HCT116 (cell line): ENCODE data around the gene IL36G. TPM values are rescaled to one million over a fixed set of nuclear protein-coding genes. Genes with fewer than 3 reads are reported as not detected.

Source experiments
- ATAC-seq: fragments of 200-7000 bp; cut with Tn5 transposase; 2 replicates; pipeline ENCODE4 v1.9.1; 2020; ENCODE audit warnings: mild to moderate bottlenecking, moderate library complexity
- BruUV-seq: library from RNA; stranded (reverse); fragments of 400-500 nt; replicated peaks from 2 replicates; lab custom pipeline; 2021; lab: Mats Ljungman, UMichigan
- CTCF ChIA-PET: fragments of 300-600 bp; sonication (Branson Sonifier 250); formaldehyde crosslinking; loops from one replicate; lab custom pipeline; 2021; ENCODE audit warnings: antibody characterized with exemption; lab: Charles Lee
- POLR2A ChIA-PET: fragments of 300-600, 350-600 bp; sonication (Branson Sonifier 250); formaldehyde crosslinking; loops from one replicate; lab custom pipeline; 2021; ENCODE audit warnings: antibody characterized with exemption; lab: Charles Lee
- RAD21 ChIA-PET, 2 experiments: fragments of 300-600 bp; sonication (Branson Sonifier 250); formaldehyde crosslinking; loops; one replicate each; lab custom pipeline; 2023; ENCODE audit warnings: low total read pairs in 2 of 2; ENCODE audit not compliant: uncharacterized antibody in 2 of 2, unreplicated experiment in 2 of 2, low non-redundant PET in 1 of 2; lab: Charles Lee
- DNase-seq: peaks from one replicate; pipeline ENCODE4 v3.0.0-alpha.2; 2010; ENCODE audit warnings: low read depth, low spot score
- H2AFZ ChIP-seq: fragments of 200-600 bp; shearing (Covaris generic), sonication (generic); 2 replicates; pipeline ENCODE4 v1.6.1; 2017; ENCODE audit warnings: low read depth, mixed run types, mixed read lengths, antibody characterized with exemption, low read length; ENCODE audit not compliant: poor library complexity, severe bottlenecking
- H3K27ac ChIP-seq: 2 replicates; pipeline ENCODE4 v1.5.1; 2012; ENCODE audit warnings: low read depth, low read length
- H3K27me3 ChIP-seq: fragments of 200-600 bp; sonication (generic); 2 replicates; pipeline ENCODE4 v1.6.1; 2016; ENCODE audit warnings: mixed run types, low read length, mixed read lengths; ENCODE audit not compliant: insufficient read depth
- H3K36me3 ChIP-seq, 2 experiments: fragments of 200-500 bp in 1 of 2; fragments of 200-600 bp in 1 of 2; sonication (Bioruptor generic) in 1 of 2; sonication (generic) in 1 of 2; 2 replicates each; pipeline versions ENCODE4 v1.5.1 to v1.6.1; 2014 to 2016; ENCODE audit warnings: low read length in 2 of 2, inconsistent platforms in 1 of 2, mixed read lengths in 1 of 2, mixed run types in 1 of 2; ENCODE audit not compliant: insufficient read depth in 2 of 2, control insufficient read depth in 1 of 2
- H3K4me1 ChIP-seq, 2 experiments: fragments of 200-600 bp in 1 of 2; sonication (generic) in 1 of 2; 2 replicates each; pipeline versions ENCODE4 v1.5.1 to v1.6.1; 2012 to 2017; ENCODE audit warnings: low read length in 2 of 2, inconsistent platforms in 1 of 2, mild to moderate bottlenecking in 1 of 2, mixed read lengths in 1 of 2, mixed run types in 1 of 2, moderate library complexity in 1 of 2; ENCODE audit not compliant: insufficient read depth in 2 of 2, control insufficient read depth in 1 of 2
- H3K4me2 ChIP-seq: fragments of 200-600 bp; sonication (generic); 2 replicates; pipeline ENCODE4 v1.6.1; 2017; ENCODE audit warnings: mixed run types, low read length, mixed read lengths
- H3K4me3 ChIP-seq, 2 experiments: fragments of 200-600 bp in 1 of 2; sonication (generic) in 1 of 2; replicated peaks in 1 of 2; 2 replicates each; pipeline ENCODE4 v1.5.1; 2011 to 2016; ENCODE audit warnings: low read length in 2 of 2, control low read depth in 1 of 2, low read depth in 1 of 2, mild to moderate bottlenecking in 1 of 2, mixed read lengths in 1 of 2, mixed run types in 1 of 2
- H3K79me2 ChIP-seq: fragments of 200-600 bp; sonication (generic); 2 replicates; pipeline ENCODE4 v1.6.1; 2017; ENCODE audit warnings: mild to moderate bottlenecking, mixed run types, low read length, moderate library complexity, mixed read lengths; ENCODE audit not compliant: insufficient read depth
- H3K9ac ChIP-seq: fragments of 200-600 bp; sonication (generic); 2 replicates; pipeline ENCODE4 v1.6.1; 2016; ENCODE audit warnings: low read length, mixed read lengths
- H3K9me2 ChIP-seq: fragments of 200-600 bp; sonication (generic), shearing (Covaris generic); 2 replicates; pipeline ENCODE4 v1.6.1; 2017; ENCODE audit warnings: mixed run types, mild to moderate bottlenecking, moderate library complexity; ENCODE audit not compliant: insufficient read depth
- H3K9me3 ChIP-seq, 2 experiments: fragments of 200-500 bp in 1 of 2; fragments of 200-600 bp in 1 of 2; sonication (Bioruptor generic) in 1 of 2; sonication (generic) in 1 of 2; 2 replicates each; pipeline ENCODE4 v1.6.1; 2014 to 2017; ENCODE audit warnings: low read length in 2 of 2, mixed read lengths in 2 of 2, inconsistent platforms in 1 of 2, low read depth in 1 of 2, mild to moderate bottlenecking in 1 of 2, mixed run types in 1 of 2, moderate library complexity in 1 of 2; ENCODE audit not compliant: control insufficient read depth in 1 of 2, insufficient read depth in 1 of 2
- H4K20me1 ChIP-seq: fragments of 200-600 bp; sonication (generic), shearing (Covaris generic); 2 replicates; pipeline ENCODE4 v1.6.1; 2017; ENCODE audit warnings: mixed run types, mild to moderate bottlenecking, moderate library complexity; ENCODE audit not compliant: insufficient read depth
- CBX3 ChIP-seq: IDR thresholded peaks from 2 replicates; pipeline ENCODE4 v1.6.1; 2012; ENCODE audit warnings: low read depth
- POLR2AphosphoS5 ChIP-seq: IDR thresholded peaks from 2 replicates; pipeline ENCODE4 v1.6.1; 2011; ENCODE audit warnings: mild to moderate bottlenecking, low read depth, low read length, moderate library complexity
- TCF7L2 ChIP-seq: IDR thresholded peaks from 2 replicates; pipeline ENCODE4 v1.7.0; 2011; ENCODE audit warnings: borderline replicate concordance, inconsistent platforms; ENCODE audit not compliant: insufficient read depth, insufficient read length; ENCODE audit errors: extremely low read depth
- ZBTB33 ChIP-seq: IDR thresholded peaks from 2 replicates; pipeline ENCODE4 v1.6.1; 2011; ENCODE audit warnings: mild to moderate bottlenecking, low read length, moderate library complexity; ENCODE audit not compliant: insufficient replicate concordance; ENCODE audit errors: extremely low read depth
- intact Hi-C: fragments of 100-400 bp; cut with micrococcal nuclease; formaldehyde crosslinking; loops from 2 replicates; pipeline ENCODE4 v1.10.0; 2022
- total RNA-seq: library from RNA; stranded (reverse); gene quantifications from one replicate; pipeline ENCODE4 v1.2.1, GENCODE V29; 2021; ENCODE audit not compliant: unreplicated experiment
- TF ChIP-seq, protein P1 (sequence below), 3 experiments: fragments of 200-600 bp in 1 of 3; sonication (generic) in 1 of 3; IDR thresholded peaks in 2 of 3; conservative IDR thresholded peaks in 1 of 3; 2 replicates each; pipeline ENCODE4 v1.5.1; 2012 to 2017; ENCODE audit warnings: low read depth in 2 of 3, low read length in 2 of 3, antibody characterized with exemption in 1 of 3, borderline replicate concordance in 1 of 3, control low read depth in 1 of 3, mild to moderate bottlenecking in 1 of 3, mixed read lengths in 1 of 3, mixed run types in 1 of 3, moderate library complexity in 1 of 3; ENCODE audit not compliant: insufficient read depth in 1 of 3

Gene IL36G
- total RNA-seq, 1 experiment from 2014 or later = not detected

DNA sequence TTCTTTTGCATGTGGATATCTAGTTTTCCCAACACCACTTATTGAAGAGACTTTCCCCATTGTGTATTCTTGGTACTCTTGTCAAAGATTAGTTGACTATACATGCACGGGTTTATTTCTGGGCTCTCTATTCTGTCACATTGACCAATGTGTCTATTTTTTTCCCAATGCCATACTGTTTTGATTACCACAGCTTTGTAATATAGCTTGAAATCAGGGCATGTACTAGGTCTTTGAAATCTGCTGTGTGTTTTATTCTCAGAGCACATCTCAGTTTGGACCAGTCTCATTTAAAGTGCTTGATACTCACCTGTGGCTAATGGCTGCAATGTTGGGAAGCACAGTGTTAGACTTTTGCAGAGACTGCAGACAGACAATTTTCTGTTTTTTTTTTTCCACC is 32.8 kb upstream of the IL36G start:
- RAD21 ChIA-PET = no interaction called here
- Histone ChIP-seq H3K27ac (no peak overlapping the region), H3K4me1 (0 out of 4 replicates have a peak, but pooled peaks cover 0 to 2% of the 10 kb centered on the region in 2 experiments), H3K27me3 (no peaks in the 10 kb centered on the region), H2AFZ (no peak overlapping the region), H3K9me2 (no peaks in the 10 kb centered on the region), H4K20me1 (no peaks in the 10 kb centered on the region), H3K36me3 (no peaks in the 10 kb centered on the region), H3K9ac (no peak overlapping the region), H3K4me3 (no peak overlapping the region), H3K9me3 (peaks cover 6 to 10% of the 10 kb centered on the region in 2 experiments; a peak in 3 of 4 replicates), H3K4me2 (no peak overlapping the region), H3K79me2 (no peaks in the 10 kb centered on the region)
- ATAC-seq = no peak
- intact Hi-C loops = no loop called here
- TF ChIP-seq, protein P1, sequence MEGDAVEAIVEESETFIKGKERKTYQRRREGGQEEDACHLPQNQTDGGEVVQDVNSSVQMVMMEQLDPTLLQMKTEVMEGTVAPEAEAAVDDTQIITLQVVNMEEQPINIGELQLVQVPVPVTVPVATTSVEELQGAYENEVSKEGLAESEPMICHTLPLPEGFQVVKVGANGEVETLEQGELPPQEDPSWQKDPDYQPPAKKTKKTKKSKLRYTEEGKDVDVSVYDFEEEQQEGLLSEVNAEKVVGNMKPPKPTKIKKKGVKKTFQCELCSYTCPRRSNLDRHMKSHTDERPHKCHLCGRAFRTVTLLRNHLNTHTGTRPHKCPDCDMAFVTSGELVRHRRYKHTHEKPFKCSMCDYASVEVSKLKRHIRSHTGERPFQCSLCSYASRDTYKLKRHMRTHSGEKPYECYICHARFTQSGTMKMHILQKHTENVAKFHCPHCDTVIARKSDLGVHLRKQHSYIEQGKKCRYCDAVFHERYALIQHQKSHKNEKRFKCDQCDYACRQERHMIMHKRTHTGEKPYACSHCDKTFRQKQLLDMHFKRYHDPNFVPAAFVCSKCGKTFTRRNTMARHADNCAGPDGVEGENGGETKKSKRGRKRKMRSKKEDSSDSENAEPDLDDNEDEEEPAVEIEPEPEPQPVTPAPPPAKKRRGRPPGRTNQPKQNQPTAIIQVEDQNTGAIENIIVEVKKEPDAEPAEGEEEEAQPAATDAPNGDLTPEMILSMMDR (IDR thresholded peaks at IDR 0.05 in 2 of 3, conservative IDR thresholded peaks at IDR 0.05 in 1 of 3; ENCODE audit: borderline replicate concordance in 1 of 3, insufficient read depth in 1 of 3, low read depth in 2 of 3, low read length in 2 of 3) = no peak
- TF ChIP-seq ZBTB33 (no peak), CBX3 (peak; percentile 75; the same call in 1 of the 2 replicates), TCF7L2 (no peak), POLR2AphosphoS5 (no peak)
- POLR2A ChIA-PET = no interaction called here
- no TSS peak for BruUV-seq
- DNase-seq = no peak
- CTCF ChIA-PET = no interaction called here
